Stimulated activated memory B cell treated with anti-CD40 and anti-IgM and Interleukin-4, amounts not matched to agents 10 μg/mL and 1 μg/mL and 100 μg/mL, for 72 hours (primary cell): ENCODE measurements around the gene N4BP3.
"Not testable (repeated sequence)": the region's sequence is repeated elsewhere in the genome, so short reads cannot be mapped to it uniquely, and the experiment has no call there.

Experiments used
- ATAC-seq: fragments of 150-1000 bp; cut with Tn5 transposase; 2 replicates; pipeline ENCODE4 v1.10.0; 2021
- H3K27ac Mint-ChIP-seq: one replicate; pipeline ENCODE4 v1.8.0; 2022; ENCODE audit warnings: mild to moderate bottlenecking, mixed read lengths
- H3K27me3 Mint-ChIP-seq: one replicate; pipeline ENCODE4 v1.8.0; 2022; ENCODE audit warnings: mixed read lengths
- H3K36me3 Mint-ChIP-seq: one replicate; pipeline ENCODE4 v1.8.0; 2022; ENCODE audit warnings: mixed read lengths
- H3K4me1 Mint-ChIP-seq: one replicate; pipeline ENCODE4 v1.8.0; 2022; ENCODE audit warnings: mixed read lengths
- H3K4me3 Mint-ChIP-seq: one replicate; pipeline ENCODE4 v1.8.0; 2022; ENCODE audit warnings: mild to moderate bottlenecking, moderate library complexity, mixed read lengths
- H3K9me3 Mint-ChIP-seq: one replicate; pipeline ENCODE4 v1.8.0; 2022; ENCODE audit warnings: mixed read lengths

N4BP3 gene

DNA sequence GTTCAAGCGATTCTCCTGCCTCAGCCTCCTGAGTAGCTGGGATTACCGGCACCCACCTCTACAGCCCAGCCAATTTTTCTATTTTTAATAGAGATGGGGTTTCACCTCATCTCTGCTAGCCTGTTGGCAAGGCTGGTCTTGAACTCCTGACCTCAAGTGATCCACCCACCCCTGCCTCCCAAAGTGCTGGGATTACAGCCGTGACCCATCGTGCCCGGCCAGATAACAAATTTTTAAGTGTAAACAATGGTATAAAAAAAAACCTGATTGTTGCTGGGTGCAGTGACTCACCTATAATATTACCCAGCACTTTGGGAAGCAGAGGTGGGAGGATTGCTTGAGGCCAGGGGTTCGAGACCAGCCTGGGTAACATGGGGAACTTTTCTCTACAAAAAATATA is 28.0 kb upstream of the N4BP3 start:
- H3K9me3 Mint-ChIP-seq, result no peaks in the 10 kb centered on the region
- no peak overlapping the region for H3K4me3 Mint-ChIP-seq
- no peak for ATAC-seq
- no peaks in the 10 kb centered on the region for H3K36me3 Mint-ChIP-seq
- peaks cover 7% of the 10 kb centered on the region for H3K4me1 Mint-ChIP-seq
- peaks cover 59% of the 10 kb centered on the region for H3K27me3 Mint-ChIP-seq
- H3K27ac Mint-ChIP-seq, result peak overlapping the region; percentile 11

GRCh38 chr5:178086266-178086665 is 27.1 kb upstream of the N4BP3 start:
- H3K27ac Mint-ChIP-seq, result no peak overlapping the region
- no peak overlapping the region for H3K4me3 Mint-ChIP-seq
- ATAC-seq, result no peak
- peaks cover 56% of the 10 kb centered on the region for H3K27me3 Mint-ChIP-seq
- peaks cover 1% of the 10 kb centered on the region for H3K9me3 Mint-ChIP-seq
- peaks cover 15% of the 10 kb centered on the region for H3K4me1 Mint-ChIP-seq
- peaks cover 3% of the 10 kb centered on the region for H3K36me3 Mint-ChIP-seq

GRCh38 chr5:178087199-178087598 is 26.1 kb upstream of the N4BP3 start:
- H3K9me3 Mint-ChIP-seq, result not testable (repeated sequence)

GRCh38 chr5:178090856-178091255 is 22.5 kb upstream of the N4BP3 start:
- Mint-ChIP-seq H3K4me1 (peaks cover 19% of the 10 kb centered on the region), H3K9me3 (peaks cover 3% of the 10 kb centered on the region), H3K27ac (no peak overlapping the region), H3K36me3 (peaks cover 6% of the 10 kb centered on the region), H3K27me3 (peaks cover 39% of the 10 kb centered on the region), H3K4me3 (no peak overlapping the region)
- ATAC-seq, result peak; percentile 81

More at GRCh38 chr5:178087199-178087598, 26.1 kb upstream of the N4BP3 start:
- not testable (repeated sequence) for ATAC-seq, H3K27ac Mint-ChIP-seq, H3K36me3 Mint-ChIP-seq, H3K4me3 Mint-ChIP-seq
- H3K4me1 Mint-ChIP-seq, result peaks cover 18% of the 10 kb centered on the region
- H3K27me3 Mint-ChIP-seq, result peaks cover 59% of the 10 kb centered on the region

- Mint-ChIP-seq H3K27ac (no peak overlapping the region), H3K4me3 (no peak overlapping the region), H3K27me3 (peaks cover 24% of the 10 kb centered on the region), H3K9me3 (peaks cover 3% of the 10 kb centered on the region), H3K4me1 (peaks cover 19% of the 10 kb centered on the region), H3K36me3 (peaks cover 6% of the 10 kb centered on the region)
- ATAC-seq, result no peak
Observed at GRCh38 chr5:178093134-178093533, 20.2 kb upstream of the N4BP3 start.

- H3K36me3 Mint-ChIP-seq, result peaks cover 6% of the 10 kb centered on the region
- ATAC-seq, result no peak
- H3K27ac Mint-ChIP-seq, result no peak overlapping the region
- peaks cover 19% of the 10 kb centered on the region for H3K4me1 Mint-ChIP-seq
- peaks cover 3% of the 10 kb centered on the region for H3K9me3 Mint-ChIP-seq
- H3K27me3 Mint-ChIP-seq, result peaks cover 12% of the 10 kb centered on the region
- H3K4me3 Mint-ChIP-seq, result no peak overlapping the region
Observed at GRCh38 chr5:178094345-178094744, 19.0 kb upstream of the N4BP3 start.

- H3K4me1 Mint-ChIP-seq, result peaks cover 12% of the 10 kb centered on the region
- no peaks in the 10 kb centered on the region for H3K9me3 Mint-ChIP-seq
- no peaks in the 10 kb centered on the region for H3K27me3 Mint-ChIP-seq
Observed at GRCh38 chr5:178098685-178099084, 14.6 kb upstream of the N4BP3 start.

DNA sequence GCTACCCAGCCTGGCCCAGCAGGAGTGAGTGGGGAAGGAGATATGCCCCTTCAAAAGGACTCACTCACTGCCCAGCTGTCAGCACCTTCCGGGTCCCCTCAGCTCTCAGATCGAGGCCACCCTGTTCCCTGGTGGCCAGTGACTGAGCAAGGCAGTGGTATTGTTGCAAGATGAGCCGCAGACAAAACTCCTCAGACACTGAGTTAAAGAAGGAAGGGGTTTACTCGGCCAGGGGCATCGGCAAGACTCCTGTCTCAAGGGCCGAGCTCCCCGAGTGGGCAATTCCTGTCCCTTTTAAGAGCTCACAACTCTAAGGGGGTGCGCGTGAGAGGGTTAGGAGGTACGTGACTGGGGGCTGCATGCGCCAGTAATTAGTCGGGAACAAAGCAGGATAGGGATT is 9.7 kb upstream of the N4BP3 start:
- H3K27me3 Mint-ChIP-seq, result no peaks in the 10 kb centered on the region
- no peaks in the 10 kb centered on the region for H3K36me3 Mint-ChIP-seq
- no peak for ATAC-seq
- H3K27ac Mint-ChIP-seq, result peak overlapping the region; percentile 21
- H3K9me3 Mint-ChIP-seq, result no peaks in the 10 kb centered on the region
- peaks cover 41% of the 10 kb centered on the region for H3K4me1 Mint-ChIP-seq
- no peak overlapping the region for H3K4me3 Mint-ChIP-seq

More at GRCh38 chr5:178098685-178099084, 14.6 kb upstream of the N4BP3 start:
- ATAC-seq, result no peak
- no peaks in the 10 kb centered on the region for H3K36me3 Mint-ChIP-seq
- no peak overlapping the region for H3K27ac Mint-ChIP-seq
- H3K4me3 Mint-ChIP-seq, result no peak overlapping the region

- no peaks in the 10 kb centered on the region for H3K36me3 Mint-ChIP-seq
- H3K27me3 Mint-ChIP-seq, result no peaks in the 10 kb centered on the region
- no peak for ATAC-seq
- peaks cover 49% of the 10 kb centered on the region for H3K4me1 Mint-ChIP-seq
- H3K4me3 Mint-ChIP-seq, result no peak overlapping the region
- no peaks in the 10 kb centered on the region for H3K9me3 Mint-ChIP-seq
- peak overlapping the region; percentile 21 for H3K27ac Mint-ChIP-seq
Observed at GRCh38 chr5:178104492-178104891, 8.8 kb upstream of the N4BP3 start.

GRCh38 chr5:178106086-178106485 is 7.2 kb upstream of the N4BP3 start:
- Mint-ChIP-seq H3K4me3 (no peak overlapping the region), H3K9me3 (no peaks in the 10 kb centered on the region)

DNA sequence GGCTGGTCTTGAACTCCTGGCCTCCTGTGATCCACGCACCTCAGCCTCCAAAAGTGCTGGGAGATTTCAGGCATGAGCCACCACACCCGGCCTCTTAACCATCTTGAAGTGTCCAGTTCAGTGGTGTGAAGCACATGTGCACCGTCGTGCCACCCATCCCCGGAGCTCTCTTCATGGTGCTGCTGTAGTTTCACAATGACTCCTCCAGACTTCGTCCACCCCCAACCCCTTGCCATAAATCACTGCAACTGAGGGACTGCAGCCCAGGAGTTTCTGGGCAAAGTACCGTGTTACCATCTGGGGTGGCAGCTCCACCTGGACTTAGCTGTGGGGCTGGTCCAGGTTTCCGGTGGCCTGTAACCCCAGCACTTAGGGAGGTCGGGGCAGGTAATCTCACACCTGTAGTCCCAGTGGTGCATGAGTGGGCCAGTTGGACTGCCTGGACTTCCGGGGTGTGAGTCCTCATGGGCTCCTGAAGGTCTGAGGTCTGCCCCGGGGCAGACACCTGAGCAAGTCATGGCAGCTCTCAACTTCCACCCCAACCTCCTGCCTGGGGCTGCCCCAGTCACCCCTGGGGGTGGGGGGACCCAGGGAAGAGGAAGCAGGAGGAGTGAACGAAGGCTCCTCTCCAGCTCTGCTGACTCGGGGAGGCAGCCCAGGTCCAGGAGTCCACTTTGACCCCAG is 6.6 kb upstream of the N4BP3 start:
- no peaks in the 10 kb centered on the region for H3K9me3 Mint-ChIP-seq
- H3K27me3 Mint-ChIP-seq, result no peaks in the 10 kb centered on the region
- H3K36me3 Mint-ChIP-seq, result no peaks in the 10 kb centered on the region
- no peak overlapping the region for H3K4me3 Mint-ChIP-seq
- peak; percentile 78 for ATAC-seq
- peak overlapping the region; percentile 15 for H3K27ac Mint-ChIP-seq
- H3K4me1 Mint-ChIP-seq, result peaks cover 57% of the 10 kb centered on the region

More at GRCh38 chr5:178106086-178106485, 7.2 kb upstream of the N4BP3 start:
- Mint-ChIP-seq H3K27me3 (no peaks in the 10 kb centered on the region), H3K36me3 (no peaks in the 10 kb centered on the region), H3K4me1 (peaks cover 57% of the 10 kb centered on the region), H3K27ac (peak overlapping the region; percentile 15)
- no peak for ATAC-seq

DNA sequence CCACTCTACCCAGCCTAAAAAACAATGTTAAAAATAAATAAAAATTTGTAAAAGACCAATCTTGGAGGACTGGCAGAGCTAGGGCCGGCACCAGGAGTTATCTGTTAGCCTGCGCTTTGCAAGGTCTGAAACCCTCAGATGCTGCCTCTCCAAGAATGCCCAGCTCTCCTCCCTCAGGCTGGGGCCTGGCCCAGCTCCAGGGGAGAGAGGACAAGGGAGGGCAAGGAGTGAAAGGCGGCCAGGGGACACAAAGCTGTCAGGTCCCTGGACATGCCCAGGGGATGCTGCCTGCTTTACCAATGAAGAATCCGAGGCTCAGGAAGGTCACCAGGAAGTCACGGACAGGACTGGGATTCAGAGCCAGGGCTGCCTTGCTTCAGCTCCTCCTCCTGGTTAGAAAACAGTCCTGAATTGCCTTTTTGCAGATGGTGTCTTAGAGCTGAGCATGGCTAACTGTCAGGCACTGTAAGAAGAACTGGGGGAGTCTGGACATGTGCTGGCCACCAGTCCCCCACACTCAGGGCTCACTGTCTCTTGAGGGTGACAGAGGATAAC is 5.5 kb upstream of the N4BP3 start:
- Mint-ChIP-seq H3K27ac (peak overlapping the region; percentile 7), H3K27me3 (no peaks in the 10 kb centered on the region)

GRCh38 chr5:178108446-178108845 is 4.9 kb upstream of the N4BP3 start:
- Mint-ChIP-seq H3K27ac (peak overlapping the region; percentile 7), H3K9me3 (no peaks in the 10 kb centered on the region), H3K4me3 (no peak overlapping the region), H3K27me3 (no peaks in the 10 kb centered on the region), H3K4me1 (peaks cover 67% of the 10 kb centered on the region), H3K36me3 (no peaks in the 10 kb centered on the region)
- no peak for ATAC-seq

More for the DNA sequence above, 5.5 kb upstream of the N4BP3 start:
- Mint-ChIP-seq H3K9me3 (no peaks in the 10 kb centered on the region), H3K4me1 (peaks cover 65% of the 10 kb centered on the region), H3K36me3 (no peaks in the 10 kb centered on the region), H3K4me3 (no peak overlapping the region)
- no peak for ATAC-seq

GRCh38 chr5:178108966-178109365 is 4.4 kb upstream of the N4BP3 start:
- H3K27me3 Mint-ChIP-seq, result no peaks in the 10 kb centered on the region
- no peak for ATAC-seq
- H3K27ac Mint-ChIP-seq, result no peak overlapping the region
- H3K9me3 Mint-ChIP-seq, result no peaks in the 10 kb centered on the region
- H3K4me3 Mint-ChIP-seq, result no peak overlapping the region
- no peaks in the 10 kb centered on the region for H3K36me3 Mint-ChIP-seq
- H3K4me1 Mint-ChIP-seq, result peaks cover 63% of the 10 kb centered on the region

DNA sequence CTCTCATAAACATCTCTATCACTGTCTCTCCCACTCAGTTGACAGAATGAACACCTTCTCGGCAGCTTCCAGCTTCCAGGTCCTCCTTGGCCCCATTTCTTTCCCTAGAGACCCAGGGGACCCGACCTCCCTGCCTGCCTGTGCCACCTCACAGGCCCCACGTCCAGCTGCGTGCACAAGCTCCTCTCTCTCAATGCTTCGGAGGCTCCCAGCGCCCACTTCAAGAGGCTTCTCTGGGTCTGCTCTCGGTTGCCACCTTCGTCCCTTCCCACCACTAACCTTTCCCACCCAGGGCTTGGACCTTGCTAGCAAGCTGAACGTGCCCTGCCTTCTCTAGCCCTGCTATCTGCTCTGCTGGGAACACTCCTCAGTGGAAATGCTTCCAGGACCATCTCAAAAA is 2.8 kb upstream of the N4BP3 start:
- Mint-ChIP-seq H3K4me3 (no peak overlapping the region), H3K36me3 (peaks cover 5% of the 10 kb centered on the region), H3K4me1 (peaks cover 63% of the 10 kb centered on the region), H3K27ac (peak overlapping the region; percentile 8), H3K9me3 (no peaks in the 10 kb centered on the region), H3K27me3 (no peaks in the 10 kb centered on the region)
- no peak for ATAC-seq

GRCh38 chr5:178111925-178112324 is 1.4 kb upstream of the N4BP3 start:
- H3K4me3 Mint-ChIP-seq, result no peak overlapping the region
- H3K27ac Mint-ChIP-seq, result peak overlapping the region; percentile 96
- no peak for ATAC-seq

More at GRCh38 chr5:178111925-178112324, 1.4 kb upstream of the N4BP3 start:
- H3K9me3 Mint-ChIP-seq, result no peaks in the 10 kb centered on the region
- no peaks in the 10 kb centered on the region for H3K27me3 Mint-ChIP-seq
- peaks cover 68% of the 10 kb centered on the region for H3K4me1 Mint-ChIP-seq
- H3K36me3 Mint-ChIP-seq, result peaks cover 5% of the 10 kb centered on the region
